ENCODE measurements around the gene PPIL1.

DNA sequence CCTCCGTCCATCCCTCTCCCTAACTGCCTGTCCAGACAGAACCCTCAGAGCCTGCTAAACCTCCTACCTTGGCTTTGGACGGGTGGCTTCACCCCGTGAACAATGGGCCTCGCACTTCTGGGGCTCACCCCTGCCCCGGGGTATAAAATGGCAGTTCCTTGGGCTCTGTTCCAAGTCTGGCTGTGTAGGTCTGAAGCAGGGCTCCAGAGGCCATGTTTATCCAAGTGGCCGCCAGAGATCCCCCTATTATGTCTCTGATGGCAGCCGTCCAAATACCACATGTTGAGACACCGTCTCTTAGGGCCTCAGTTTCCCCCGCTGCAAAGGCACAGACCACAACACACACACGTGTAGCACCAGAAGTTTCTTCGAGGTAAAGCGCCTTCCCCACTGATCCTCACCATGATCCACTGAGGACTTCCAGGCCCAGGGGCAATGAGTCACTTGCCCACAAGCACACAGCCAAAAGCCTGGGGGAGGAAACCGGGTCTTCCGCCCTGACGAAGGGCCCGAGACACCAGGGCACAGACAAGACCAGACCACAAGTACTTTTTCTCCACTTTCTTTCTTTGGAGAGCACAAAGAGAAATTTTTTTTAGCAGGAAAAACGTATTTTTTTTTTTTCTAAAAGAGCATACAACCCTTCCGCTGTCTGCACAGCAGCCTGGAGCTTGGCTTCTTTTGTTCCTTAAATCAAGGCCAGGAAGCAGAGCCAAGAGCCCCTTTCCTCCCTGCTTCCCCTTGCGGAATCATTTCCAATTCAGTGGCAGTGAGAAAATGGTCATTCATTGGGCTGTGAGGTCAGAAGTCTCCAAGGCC, 47.1 kb downstream of the PPIL1 start:
- TF ChIP-seq YY1 (IDR thresholded peaks at IDR 0.05) = no peak
- TF ChIP-seq SP1 (IDR thresholded peaks at IDR 0.05) = no peak
- TF ChIP-seq, protein P1, sequence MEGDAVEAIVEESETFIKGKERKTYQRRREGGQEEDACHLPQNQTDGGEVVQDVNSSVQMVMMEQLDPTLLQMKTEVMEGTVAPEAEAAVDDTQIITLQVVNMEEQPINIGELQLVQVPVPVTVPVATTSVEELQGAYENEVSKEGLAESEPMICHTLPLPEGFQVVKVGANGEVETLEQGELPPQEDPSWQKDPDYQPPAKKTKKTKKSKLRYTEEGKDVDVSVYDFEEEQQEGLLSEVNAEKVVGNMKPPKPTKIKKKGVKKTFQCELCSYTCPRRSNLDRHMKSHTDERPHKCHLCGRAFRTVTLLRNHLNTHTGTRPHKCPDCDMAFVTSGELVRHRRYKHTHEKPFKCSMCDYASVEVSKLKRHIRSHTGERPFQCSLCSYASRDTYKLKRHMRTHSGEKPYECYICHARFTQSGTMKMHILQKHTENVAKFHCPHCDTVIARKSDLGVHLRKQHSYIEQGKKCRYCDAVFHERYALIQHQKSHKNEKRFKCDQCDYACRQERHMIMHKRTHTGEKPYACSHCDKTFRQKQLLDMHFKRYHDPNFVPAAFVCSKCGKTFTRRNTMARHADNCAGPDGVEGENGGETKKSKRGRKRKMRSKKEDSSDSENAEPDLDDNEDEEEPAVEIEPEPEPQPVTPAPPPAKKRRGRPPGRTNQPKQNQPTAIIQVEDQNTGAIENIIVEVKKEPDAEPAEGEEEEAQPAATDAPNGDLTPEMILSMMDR (IDR thresholded peaks at IDR 0.05; ENCODE audit: low read depth, low read length, missing input control) = no peak
- TF ChIP-seq, protein P2, sequence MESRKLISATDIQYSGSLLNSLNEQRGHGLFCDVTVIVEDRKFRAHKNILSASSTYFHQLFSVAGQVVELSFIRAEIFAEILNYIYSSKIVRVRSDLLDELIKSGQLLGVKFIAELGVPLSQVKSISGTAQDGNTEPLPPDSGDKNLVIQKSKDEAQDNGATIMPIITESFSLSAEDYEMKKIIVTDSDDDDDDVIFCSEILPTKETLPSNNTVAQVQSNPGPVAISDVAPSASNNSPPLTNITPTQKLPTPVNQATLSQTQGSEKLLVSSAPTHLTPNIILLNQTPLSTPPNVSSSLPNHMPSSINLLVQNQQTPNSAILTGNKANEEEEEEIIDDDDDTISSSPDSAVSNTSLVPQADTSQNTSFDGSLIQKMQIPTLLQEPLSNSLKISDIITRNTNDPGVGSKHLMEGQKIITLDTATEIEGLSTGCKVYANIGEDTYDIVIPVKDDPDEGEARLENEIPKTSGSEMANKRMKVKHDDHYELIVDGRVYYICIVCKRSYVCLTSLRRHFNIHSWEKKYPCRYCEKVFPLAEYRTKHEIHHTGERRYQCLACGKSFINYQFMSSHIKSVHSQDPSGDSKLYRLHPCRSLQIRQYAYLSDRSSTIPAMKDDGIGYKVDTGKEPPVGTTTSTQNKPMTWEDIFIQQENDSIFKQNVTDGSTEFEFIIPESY (IDR thresholded peaks at IDR 0.05) = no peak
- TF ChIP-seq, protein P3, sequence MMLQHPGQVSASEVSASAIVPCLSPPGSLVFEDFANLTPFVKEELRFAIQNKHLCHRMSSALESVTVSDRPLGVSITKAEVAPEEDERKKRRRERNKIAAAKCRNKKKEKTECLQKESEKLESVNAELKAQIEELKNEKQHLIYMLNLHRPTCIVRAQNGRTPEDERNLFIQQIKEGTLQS (IDR thresholded peaks at IDR 0.05) = no peak
- TF ChIP-seq, protein P4, sequence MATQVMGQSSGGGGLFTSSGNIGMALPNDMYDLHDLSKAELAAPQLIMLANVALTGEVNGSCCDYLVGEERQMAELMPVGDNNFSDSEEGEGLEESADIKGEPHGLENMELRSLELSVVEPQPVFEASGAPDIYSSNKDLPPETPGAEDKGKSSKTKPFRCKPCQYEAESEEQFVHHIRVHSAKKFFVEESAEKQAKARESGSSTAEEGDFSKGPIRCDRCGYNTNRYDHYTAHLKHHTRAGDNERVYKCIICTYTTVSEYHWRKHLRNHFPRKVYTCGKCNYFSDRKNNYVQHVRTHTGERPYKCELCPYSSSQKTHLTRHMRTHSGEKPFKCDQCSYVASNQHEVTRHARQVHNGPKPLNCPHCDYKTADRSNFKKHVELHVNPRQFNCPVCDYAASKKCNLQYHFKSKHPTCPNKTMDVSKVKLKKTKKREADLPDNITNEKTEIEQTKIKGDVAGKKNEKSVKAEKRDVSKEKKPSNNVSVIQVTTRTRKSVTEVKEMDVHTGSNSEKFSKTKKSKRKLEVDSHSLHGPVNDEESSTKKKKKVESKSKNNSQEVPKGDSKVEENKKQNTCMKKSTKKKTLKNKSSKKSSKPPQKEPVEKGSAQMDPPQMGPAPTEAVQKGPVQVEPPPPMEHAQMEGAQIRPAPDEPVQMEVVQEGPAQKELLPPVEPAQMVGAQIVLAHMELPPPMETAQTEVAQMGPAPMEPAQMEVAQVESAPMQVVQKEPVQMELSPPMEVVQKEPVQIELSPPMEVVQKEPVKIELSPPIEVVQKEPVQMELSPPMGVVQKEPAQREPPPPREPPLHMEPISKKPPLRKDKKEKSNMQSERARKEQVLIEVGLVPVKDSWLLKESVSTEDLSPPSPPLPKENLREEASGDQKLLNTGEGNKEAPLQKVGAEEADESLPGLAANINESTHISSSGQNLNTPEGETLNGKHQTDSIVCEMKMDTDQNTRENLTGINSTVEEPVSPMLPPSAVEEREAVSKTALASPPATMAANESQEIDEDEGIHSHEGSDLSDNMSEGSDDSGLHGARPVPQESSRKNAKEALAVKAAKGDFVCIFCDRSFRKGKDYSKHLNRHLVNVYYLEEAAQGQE (IDR thresholded peaks at IDR 0.05) = no peak
- no peak for TF ChIP-seq TAF1 (conservative IDR thresholded peaks at IDR 0.05)
- no peak for TF ChIP-seq RAD21 (IDR thresholded peaks at IDR 0.05)
- no peak for TF ChIP-seq FOXA1 (IDR thresholded peaks at IDR 0.05)

All from liver (tissue), 3 donors.